Adipose tissue (tissue), 3 donors: ENCODE data around the gene CDKN2B. TPM values are rescaled to one million over a fixed set of nuclear protein-coding genes. Genes with fewer than 3 reads are reported as not detected.
"Not testable (repeated sequence)": the region's sequence is repeated elsewhere in the genome, so short reads cannot be mapped to it uniquely, and the experiment has no call there.

Source experiments
- H3K27ac ChIP-seq: one replicate; pipeline ENCODE4 v1.5.1; 2013; ENCODE audit warnings: low read depth, low read length
- WGBS, 3 donors: extraction: QIAGEN DNeasy Blood & Tissue Kit; methylation state at CpG; one replicate each; pipeline ENCODE4 v1.1.7; 2013; 5-methylcytosine and 5-hydroxymethylcytosine counted together
- polyA plus RNA-seq, 3 donors: library from polyadenylated mRNA; stranded (reverse); fragments of 200-250 nt; gene quantifications; one replicate each; pipeline ENCODE4 v1.2.3, GENCODE V29; 2013
- donor health status: healthy with polysubstance abuse.
- donor health status: Bipolar disorder and iron deficiency.
- donor health status: healthy.

The CDKN2B gene, protein sequence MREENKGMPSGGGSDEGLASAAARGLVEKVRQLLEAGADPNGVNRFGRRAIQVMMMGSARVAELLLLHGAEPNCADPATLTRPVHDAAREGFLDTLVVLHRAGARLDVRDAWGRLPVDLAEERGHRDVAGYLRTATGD
- 10 to 100 TPM in 2 of 3 donors, 1 to 10 TPM in 1; 1.6 to 55.0 (median 23.2) TPM for polyA plus RNA-seq

DNA sequence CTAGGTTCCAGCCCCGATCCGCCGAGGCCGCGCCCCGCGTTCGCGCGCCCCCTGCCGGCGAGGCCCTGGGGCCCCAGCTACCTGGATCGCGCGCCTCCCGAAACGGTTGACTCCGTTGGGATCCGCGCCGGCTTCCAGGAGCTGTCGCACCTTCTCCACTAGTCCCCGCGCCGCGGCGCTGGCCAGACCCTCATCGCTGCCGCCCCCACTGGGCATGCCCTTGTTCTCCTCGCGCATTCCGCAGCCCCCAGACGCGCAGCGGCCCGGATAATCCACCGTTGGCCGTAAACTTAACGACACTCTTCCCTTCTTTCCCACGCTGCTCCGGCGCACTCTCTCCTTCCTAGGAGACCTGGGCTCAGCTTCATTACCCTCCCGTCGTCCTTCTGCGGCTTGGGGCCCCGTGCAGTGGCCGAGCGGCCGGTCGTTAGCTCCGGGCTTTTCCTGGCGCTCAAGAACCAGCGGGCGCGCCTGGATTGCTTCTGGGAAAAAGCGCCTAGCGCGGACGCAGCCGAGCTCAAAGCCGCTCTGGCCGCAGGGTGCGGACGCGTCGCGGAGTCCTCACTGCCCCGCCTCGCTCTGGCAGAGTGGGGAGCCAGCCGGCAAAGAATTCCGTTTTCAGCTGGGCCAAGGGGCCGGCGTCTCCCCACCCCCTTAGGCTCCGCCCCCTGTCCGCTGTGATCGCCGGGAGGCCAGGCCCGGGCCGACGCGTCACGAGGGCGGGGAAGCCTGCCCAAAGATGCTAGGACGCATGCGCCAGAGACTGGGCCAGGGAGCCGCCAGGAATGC is at the start of gene CDKN2B:
Gene CDKN2B, minus strand, starts transcription at position 589 of the 789 bp plus-strand sequence. Its CDS starts 352 bp downstream, at position 237.
- 1% methylated on average over 85 to 86 of the region's 86 CpGs for WGBS, 3 donors
- H3K27ac ChIP-seq, result no peak within 1 kb of the TSS

GRCh38 chr9:22057972-22058371 is 48.9 kb upstream of the CDKN2B start:
- not testable (repeated sequence) for H3K27ac ChIP-seq
- 88 to 92% (median 92%) methylated on average over 6 of the region's 6 CpGs for WGBS, 3 donors

DNA sequence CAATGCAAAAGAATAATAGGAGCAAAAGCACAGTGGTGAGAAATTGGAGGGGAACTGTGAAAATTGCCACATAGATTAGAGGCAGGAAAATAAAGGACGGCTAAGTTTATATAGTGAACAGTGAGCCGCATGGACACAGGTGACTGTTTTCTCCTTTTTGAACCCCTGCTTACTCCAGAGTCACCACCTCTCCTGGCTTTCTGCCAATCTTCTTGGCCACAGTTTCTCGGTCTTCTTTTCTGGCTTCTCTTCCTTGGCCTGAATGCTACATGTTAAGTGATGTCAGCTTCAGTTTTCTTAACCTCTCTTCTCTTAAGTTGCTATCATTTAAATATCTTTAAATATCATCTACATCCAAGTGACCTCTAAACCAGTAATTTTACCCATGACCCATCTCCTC is 47.3 kb upstream of the CDKN2B start:
- WGBS, 3 donors, result 55 to 63% (median 58%) methylated on average over 3 of the region's 3 CpGs
- H3K27ac ChIP-seq, result no peak overlapping the region

DNA sequence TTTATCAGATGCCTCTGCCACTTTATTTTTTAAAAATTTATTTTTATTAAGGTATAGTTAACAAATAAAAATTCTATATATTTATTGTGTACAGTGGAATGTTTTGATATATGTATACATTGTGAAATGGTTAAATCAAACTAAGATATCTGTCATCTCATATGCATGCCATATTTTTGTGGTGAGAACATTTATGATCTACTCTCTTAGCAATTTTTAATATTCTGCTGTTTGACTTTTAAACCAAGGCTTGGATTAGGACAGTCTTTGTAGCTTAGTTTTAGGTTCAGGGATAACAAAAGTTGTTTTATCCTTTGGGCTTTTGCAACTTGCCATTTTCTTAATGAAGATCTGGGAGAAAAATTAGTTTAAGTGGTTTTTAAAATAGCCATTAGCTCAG is 46.0 kb upstream of the CDKN2B start:
- no peak overlapping the region for H3K27ac ChIP-seq

- no peak overlapping the region for H3K27ac ChIP-seq
- WGBS, 3 donors, result 90 to 98% (median 97%) methylated on average over 2 of the region's 2 CpGs
These were observed 45.4 kb upstream of the CDKN2B start for GRCh38 chr9:22054529-22054928.

DNA sequence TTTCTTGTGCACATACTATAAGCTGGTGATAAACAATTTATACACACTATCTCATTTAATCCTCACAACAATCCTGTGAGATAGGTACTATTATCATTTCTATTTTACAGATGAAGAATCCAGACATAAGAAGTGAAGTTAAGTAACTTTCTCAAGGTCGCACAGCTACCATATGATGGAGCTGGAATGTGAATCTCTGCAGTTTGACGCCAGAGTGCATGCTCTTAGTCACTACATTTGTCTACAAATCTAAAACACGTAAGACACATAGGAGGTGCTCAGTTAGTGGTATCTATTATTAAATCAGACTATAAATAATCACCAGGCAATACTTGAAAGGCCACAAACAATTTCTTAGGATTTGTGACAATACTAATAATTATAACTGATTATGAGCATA is 45.0 kb upstream of the CDKN2B start:
- H3K27ac ChIP-seq, result no peak overlapping the region
- WGBS, 3 donors, result 91 to 97% (median 96%) methylated on average over 3 of the region's 3 CpGs

- WGBS, 3 donors, result 50 to 56% (median 55%) methylated on average over 2 of the region's 2 CpGs
These were observed 44.1 kb upstream of the CDKN2B start for GRCh38 chr9:22053178-22053577.

GRCh38 chr9:22052376-22052945 is 43.4 kb upstream of the CDKN2B start:
- no peak overlapping the region for H3K27ac ChIP-seq
- WGBS, 3 donors, result 35 to 46% (median 35%) methylated on average over 4 of the region's 4 CpGs

More at GRCh38 chr9:22053178-22053577, 44.1 kb upstream of the CDKN2B start:
- H3K27ac ChIP-seq, result no peak overlapping the region

- 37 to 72% (median 43%) methylated on average over 4 of the region's 4 CpGs for WGBS, 3 donors
These were observed 41.8 kb upstream of the CDKN2B start for GRCh38 chr9:22050924-22051323.

DNA sequence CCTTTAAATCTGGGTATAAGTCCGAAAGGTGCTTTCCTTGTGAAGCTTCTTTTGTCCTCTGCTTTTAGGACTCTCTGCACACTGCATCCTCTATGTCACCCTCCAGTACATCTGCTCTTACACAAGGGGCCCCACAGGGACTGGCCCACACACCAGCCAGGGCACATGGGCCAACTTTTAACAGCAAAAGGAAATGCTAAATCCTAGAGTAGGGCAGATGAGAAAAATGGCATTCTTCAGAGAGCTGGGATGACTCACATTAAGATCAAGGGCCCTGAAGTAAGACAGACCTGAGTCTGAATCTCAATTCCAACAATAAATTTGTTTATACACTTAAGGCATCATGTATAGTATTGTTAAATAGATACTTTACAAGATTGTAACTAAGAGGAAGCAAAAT is 40.3 kb upstream of the CDKN2B start:
- H3K27ac ChIP-seq, result no peak overlapping the region
- 85 to 89% (median 88%) methylated on average over 1 of the region's 1 CpG for WGBS, 3 donors

More at GRCh38 chr9:22050924-22051323, 41.8 kb upstream of the CDKN2B start:
- H3K27ac ChIP-seq, result no peak overlapping the region

- H3K27ac ChIP-seq, result no peak overlapping the region
- WGBS, 3 donors, result 71 to 82% (median 71%) methylated on average over 2 of the region's 2 CpGs
These were observed 38.5 kb upstream of the CDKN2B start for GRCh38 chr9:22047596-22047995.

- H3K27ac ChIP-seq, result no peak overlapping the region
- 50 to 76% (median 61%) methylated on average over 1 of the region's 1 CpG for WGBS, 3 donors
These were observed 37.3 kb upstream of the CDKN2B start for GRCh38 chr9:22046243-22046885.

GRCh38 chr9:22045423-22045822 is 36.3 kb upstream of the CDKN2B start:
- H3K27ac ChIP-seq, result no peak overlapping the region

- no peak overlapping the region for H3K27ac ChIP-seq
These were observed 35.5 kb upstream of the CDKN2B start for GRCh38 chr9:22044583-22044982.

- no peak overlapping the region for H3K27ac ChIP-seq
- WGBS, 3 donors, result 44 to 62% (median 62%) methylated on average over 3 of the region's 3 CpGs
These were observed 34.8 kb upstream of the CDKN2B start for GRCh38 chr9:22043928-22044327.

DNA sequence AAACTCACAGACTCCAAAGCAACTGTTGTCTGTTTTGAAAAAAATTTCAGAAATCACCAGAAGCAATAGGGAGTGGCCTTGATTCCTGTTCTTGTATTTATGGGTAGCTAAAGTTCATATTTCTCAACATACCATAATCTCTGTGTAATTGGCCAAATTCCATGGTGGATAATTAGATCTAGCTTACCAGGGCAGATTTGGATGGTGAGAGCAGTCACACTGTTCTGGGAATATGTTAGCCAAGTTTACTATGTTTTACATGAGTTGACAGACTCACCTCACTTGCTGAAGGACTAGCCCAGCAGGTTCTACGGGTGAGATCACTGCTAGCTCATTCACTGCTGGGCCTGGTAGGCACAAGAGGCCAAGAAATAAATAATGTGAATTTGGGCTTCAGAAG is 32.7 kb upstream of the CDKN2B start:
- 25 to 80% (median 79%) methylated on average over 1 of the region's 1 CpG for WGBS, 3 donors
- H3K27ac ChIP-seq, result no peak overlapping the region

DNA sequence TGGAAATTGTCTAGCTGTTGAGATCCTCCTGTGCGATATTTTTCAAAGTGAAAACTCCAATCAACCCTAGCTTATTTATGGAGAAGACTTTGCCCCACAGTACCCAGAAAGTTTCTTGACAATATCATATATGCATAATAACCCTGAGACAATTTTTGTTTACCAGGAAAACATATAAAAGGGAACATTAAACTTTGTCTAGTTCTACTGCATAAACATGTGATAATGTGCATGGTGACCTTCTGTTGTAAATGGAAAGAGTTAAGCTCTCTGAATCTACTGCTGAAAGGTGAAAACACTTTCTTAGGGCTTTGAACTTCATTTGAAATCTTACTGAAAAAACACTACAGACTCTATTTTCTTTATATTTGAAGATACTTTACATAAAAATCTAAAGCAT is 32.2 kb upstream of the CDKN2B start:
- WGBS, 3 donors, result 89 to 96% (median 89%) methylated on average over 1 of the region's 1 CpG
- no peak overlapping the region for H3K27ac ChIP-seq

- no peak overlapping the region for H3K27ac ChIP-seq
- 39 to 80% (median 44%) methylated on average over 1 of the region's 1 CpG for WGBS, 3 donors
These were observed 31.7 kb upstream of the CDKN2B start for GRCh38 chr9:22040760-22041159.

- WGBS, 3 donors, result 64 to 73% (median 71%) methylated on average over 3 of the region's 3 CpGs
- no peak overlapping the region for H3K27ac ChIP-seq
These were observed 30.2 kb upstream of the CDKN2B start for GRCh38 chr9:22039258-22039657.
